Keratinocyte (primary cell): ENCODE measurements around the gene GOLGA6L10. TPM values are rescaled to one million over a fixed set of nuclear protein-coding genes. Genes with fewer than 3 reads are reported as not detected.

Experiments
- DNase-seq: peaks from one replicate; pipeline ENCODE4 v3.0.0-alpha.2; 2011; ENCODE audit warnings: low read depth, missing footprints, low spot score
- FAIRE-seq: peaks from 2 replicates; lab custom pipeline; 2011; peaks lifted over from hg19 to GRCh38; lab: Jason Lieb, UNC
- H2AFZ ChIP-seq: 2 replicates; pipeline ENCODE4 v1.6.0; 2012; ENCODE audit warnings: low read length, control low read depth, inconsistent platforms; ENCODE audit not compliant: control insufficient read depth
- H3K27ac ChIP-seq: 2 replicates; pipeline ENCODE4 v1.5.1; 2011; ENCODE audit warnings: low read length; ENCODE audit not compliant: control insufficient read depth, insufficient read depth
- H3K27me3 ChIP-seq: 3 replicates; pipeline ENCODE4 v1.6.0; 2011; ENCODE audit warnings: low read length; ENCODE audit not compliant: control insufficient read depth, insufficient read depth; ENCODE audit errors: extremely low read depth
- H3K36me3 ChIP-seq, 2 experiments: 2 replicates in 1 of 2; 3 replicates in 1 of 2; pipeline ENCODE4 v1.5.1; 2011; ENCODE audit warnings: low read length in 2 of 2, mild to moderate bottlenecking in 1 of 2; ENCODE audit not compliant: control insufficient read depth in 2 of 2, insufficient read depth in 2 of 2; ENCODE audit errors: extremely low read depth in 1 of 2
- H3K4me1 ChIP-seq: 3 replicates; pipeline ENCODE4 v1.5.1; 2011; ENCODE audit warnings: low read length; ENCODE audit not compliant: control insufficient read depth, insufficient read depth; ENCODE audit errors: extremely low read depth
- H3K4me2 ChIP-seq: 3 replicates; pipeline ENCODE4 v1.6.0; 2011; ENCODE audit warnings: low read depth, low read length; ENCODE audit not compliant: control insufficient read depth, insufficient read depth; ENCODE audit errors: extremely low read depth
- H3K4me3 ChIP-seq, 3 experiments: fragments of 200-600 bp in 1 of 3; sonication (generic) in 1 of 3; 2 replicates in 2 of 3; 3 replicates in 1 of 3; pipeline ENCODE4 v1.5.1; 2011 to 2016; ENCODE audit warnings: low read length in 3 of 3, mild to moderate bottlenecking in 3 of 3, control low read depth in 2 of 3, inconsistent platforms in 1 of 3, low read depth in 1 of 3, mixed read lengths in 1 of 3, mixed run types in 1 of 3, moderate library complexity in 1 of 3; ENCODE audit not compliant: control insufficient read depth in 2 of 3, insufficient read depth in 2 of 3; ENCODE audit errors: extremely low read depth in 1 of 3
- H3K79me2 ChIP-seq: 2 replicates; pipeline ENCODE4 v1.6.0; 2012; ENCODE audit warnings: low read length; ENCODE audit not compliant: control insufficient read depth, insufficient read depth
- H3K9ac ChIP-seq: 3 replicates; pipeline ENCODE4 v1.6.0; 2011; ENCODE audit warnings: low read length; ENCODE audit not compliant: control insufficient read depth, insufficient read depth; ENCODE audit errors: extremely low read depth
- H3K9me1 ChIP-seq: 3 replicates; pipeline ENCODE4 v1.6.0; 2011; ENCODE audit warnings: low read length; ENCODE audit not compliant: control insufficient read depth, insufficient read depth; ENCODE audit errors: extremely low read depth
- H3K9me3 ChIP-seq: 2 replicates; pipeline ENCODE4 v1.5.1; 2012; ENCODE audit warnings: low read depth, low read length; ENCODE audit not compliant: control insufficient read depth
- H4K20me1 ChIP-seq: 3 replicates; pipeline ENCODE4 v1.6.0; 2011; ENCODE audit warnings: low read length; ENCODE audit not compliant: control insufficient read depth, insufficient read depth; ENCODE audit errors: extremely low read depth
- CTCF ChIP-seq, 3 experiments: IDR thresholded peaks in 1 of 3; conservative IDR thresholded peaks in 1 of 3; optimal IDR thresholded peaks in 1 of 3; 2 replicates in 2 of 3; 3 replicates in 1 of 3; pipeline versions ENCODE3 to v1.5.1; 2011; ENCODE audit warnings: low read length in 3 of 3, mild to moderate bottlenecking in 3 of 3, moderate library complexity in 2 of 3, control low read depth in 1 of 3, inconsistent platforms in 1 of 3; ENCODE audit not compliant: insufficient read depth in 2 of 3; ENCODE audit errors: extremely low read depth in 1 of 3
- EZH2 ChIP-seq: IDR thresholded peaks from one replicate; pipeline ENCODE4 v1.6.1; 2012; ENCODE audit warnings: inconsistent platforms, mild to moderate bottlenecking, low read length, moderate library complexity
- dilution Hi-C: fragments of 300-500 bp; cut with MboI; formaldehyde crosslinking; loops from one replicate; pipeline ENCODE4 v1.7.0; 2020; ENCODE audit warnings: low sequenced_read_pairs; ENCODE audit not compliant: extremely low pct_ligation_motif_present
- polyA plus RNA-seq, 5 experiments: library from polyadenylated mRNA; depleted of rRNA in 3 of 5; stranded (reverse) in 3 of 5; stranded (forward) in 1 of 5; unstranded in 1 of 5; fragments of >200 nt; gene quantifications; 1 replicate in 1 of 5; 2 replicates in 3 of 5; 3 replicates in 1 of 5; pipeline versions ENCODE4 v1.2.1 to v1.2.3, GENCODE V29; 2011 to 2012; ENCODE audit warnings: missing spikeins in 2 of 5, low read depth in 1 of 5, low replicate concordance in 1 of 5

The GOLGA6L10 gene
- polyA plus RNA-seq, 1 donor (not counting 4 experiments of a cell fraction or from before 2014, with no cell fraction given): 1.6 TPM

GRCh38 chr15:82309802-82310201 lies 39.5 kb downstream of the GOLGA6L10 start:
- Histone ChIP-seq H2AFZ (no peak overlapping the region), H4K20me1 (no peaks in the 10 kb centered on the region), H3K9me3 (no peaks in the 10 kb centered on the region), H3K36me3 (no peaks in the 10 kb centered on the region), H3K9ac (no peak overlapping the region), H3K27ac (no peak overlapping the region), H3K9me1 (no peaks in the 10 kb centered on the region), H3K79me2 (no peaks in the 10 kb centered on the region), H3K4me1 (no peaks in the 10 kb centered on the region), H3K27me3 (no peaks in the 10 kb centered on the region), H3K4me2 (no peak overlapping the region), H3K4me3 (no peak overlapping the region)
- TF ChIP-seq CTCF (optimal IDR thresholded peaks at IDR 0.05 in 1 of 3, IDR thresholded peaks at IDR 0.05 in 1 of 3, conservative IDR thresholded peaks at IDR 0.05 in 1 of 3; ENCODE audit: extremely low read depth in 1 of 3, insufficient read depth in 2 of 3, low read length in 3 of 3) (no peak), EZH2 (no peak)
- FAIRE-seq (no peak), DNase-seq (no peak)
- dilution Hi-C loops: no loop called here

DNA sequence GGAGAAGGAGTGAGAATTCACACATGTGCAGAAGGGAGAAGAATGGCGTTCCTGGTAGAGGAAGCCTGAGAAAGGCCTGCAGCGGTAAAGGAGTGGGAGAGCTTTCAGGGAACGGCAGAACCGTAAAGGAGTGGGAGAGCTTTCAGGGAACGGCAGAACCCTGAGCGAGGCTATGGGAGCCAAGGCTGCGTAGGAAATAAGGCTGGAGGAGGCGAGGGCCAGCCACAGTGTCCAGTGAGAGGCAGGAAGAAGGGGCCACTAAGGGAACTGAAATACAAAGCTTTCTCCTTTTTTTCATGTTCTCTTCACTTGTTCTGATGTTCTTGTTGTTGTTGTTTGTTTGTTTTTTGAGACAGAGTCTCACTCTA lies 41.6 kb downstream of the GOLGA6L10 start:
- DNase-seq (no peak), FAIRE-seq (no peak)
- dilution Hi-C loops: no loop called here
- H3K4me3 ChIP-seq: no peak overlapping the region
- no peaks in the 10 kb centered on the region for H3K79me2 ChIP-seq
- no peak overlapping the region for H3K27ac ChIP-seq
- H3K36me3 ChIP-seq: no peaks in the 10 kb centered on the region
- H3K9me3 ChIP-seq: no peaks in the 10 kb centered on the region
- no peaks in the 10 kb centered on the region for H3K27me3 ChIP-seq
- TF ChIP-seq EZH2 (no peak), CTCF (optimal IDR thresholded peaks at IDR 0.05 in 1 of 3, IDR thresholded peaks at IDR 0.05 in 1 of 3, conservative IDR thresholded peaks at IDR 0.05 in 1 of 3; ENCODE audit: extremely low read depth in 1 of 3, insufficient read depth in 2 of 3, low read length in 3 of 3) (no peak)
- no peaks in the 10 kb centered on the region for H3K4me1 ChIP-seq
- H3K9me1 ChIP-seq: no peaks in the 10 kb centered on the region
- no peaks in the 10 kb centered on the region for H4K20me1 ChIP-seq
- H3K9ac ChIP-seq: no peak overlapping the region
- H3K4me2 ChIP-seq: no peak overlapping the region
- no peak overlapping the region for H2AFZ ChIP-seq
